Measurements from ENCODE around the gene MT1F.
"Not testable (repeated sequence)": the region's sequence is repeated elsewhere in the genome, so short reads cannot be mapped to it uniquely, and the experiment has no call there.

The MT1F gene

GRCh38 chr16:56673921-56674320, 16.2 kb downstream of the MT1F start:
- DNase-seq = no peak

GRCh38 chr16:56674570-56674969, 16.8 kb downstream of the MT1F start:
- DNase-seq = not testable (repeated sequence)

GRCh38 chr16:56675685-56676210, 18.0 kb downstream of the MT1F start:
- DNase-seq = no peak

GRCh38 chr16:56677474-56677873, 19.7 kb downstream of the MT1F start:
- DNase-seq = no peak

- DNase-seq = no peak
Measured at GRCh38 chr16:56679078-56679730, 21.4 kb downstream of the MT1F start.

- peak; percentile 58 for DNase-seq
Measured at GRCh38 chr16:56679818-56680217, 22.1 kb downstream of the MT1F start.

- peak; percentile 83 for DNase-seq
Measured at GRCh38 chr16:56681939-56682702, 24.4 kb downstream of the MT1F start, which contains the start of gene MT1X. TSS of gene MT1X (plus strand) at chr16:56682470. CDS start at chr16:56682541, 71 bp downstream.

- DNase-seq = no peak
Measured at GRCh38 chr16:56682703-56683397, 25.1 kb downstream of the MT1F start.

- DNase-seq = no peak
Measured at GRCh38 chr16:56683424-56684172, 25.8 kb downstream of the MT1F start.

GRCh38 chr16:56684256-56684925, 26.6 kb downstream of the MT1F start:
- no peak for DNase-seq

GRCh38 chr16:56684926-56685590, 27.3 kb downstream of the MT1F start:
- no peak for DNase-seq

- no peak for DNase-seq
Measured at GRCh38 chr16:56686758-56687157, 29.0 kb downstream of the MT1F start.

- no peak for DNase-seq
Measured at GRCh38 chr16:56688762-56689161, 31.0 kb downstream of the MT1F start.

- no peak for DNase-seq
Measured at GRCh38 chr16:56689171-56689570, 31.4 kb downstream of the MT1F start.

GRCh38 chr16:56690420-56691122, 32.8 kb downstream of the MT1F start:
- DNase-seq = no peak

- DNase-seq = no peak
Measured at GRCh38 chr16:56691885-56692284, 34.1 kb downstream of the MT1F start.

- DNase-seq = no peak
Measured at GRCh38 chr16:56695246-56695645, 37.5 kb downstream of the MT1F start.

- no peak for DNase-seq
Measured at GRCh38 chr16:56697456-56698155, 39.8 kb downstream of the MT1F start.

- no peak for DNase-seq
Measured at GRCh38 chr16:56700195-56700594, 42.4 kb downstream of the MT1F start.

- no peak for DNase-seq
Measured at GRCh38 chr16:56700631-56701030, 42.9 kb downstream of the MT1F start.
